Renal pelvis (tissue), 4 donors: ENCODE results near the gene FADS2. TPM values are rescaled to one million over a fixed set of nuclear protein-coding genes. Genes with fewer than 3 reads are reported as not detected.

Experiments used
- DNase-seq: peaks from one replicate; pipeline ENCODE4 v3.0.0-alpha.2; 2013
- polyA plus RNA-seq, 3 donors: library from polyadenylated mRNA; unstranded; fragments of 120-200 nt; gene quantifications; one replicate each; pipeline ENCODE4 v1.2.1, GENCODE V29; 2013; ENCODE audit not compliant: insufficient read length in 3 of 3

FADS2 gene
- polyA plus RNA-seq, 3 donors, result 105 to 148 (median 111) TPM

- DNase-seq, result no peak
These were observed 55.2 kb downstream of the FADS2 start for GRCh38 chr11:61883327-61883726.

GRCh38 chr11:61883947-61884346, 55.8 kb downstream of the FADS2 start:
- no peak for DNase-seq

GRCh38 chr11:61885166-61885778, 57.2 kb downstream of the FADS2 start:
- no peak for DNase-seq

- DNase-seq, result no peak
These were observed 57.9 kb downstream of the FADS2 start for GRCh38 chr11:61885784-61886580.

- DNase-seq, result no peak
These were observed 58.5 kb downstream of the FADS2 start for GRCh38 chr11:61886643-61887042.

- DNase-seq, result no peak
These were observed 59.9 kb downstream of the FADS2 start for GRCh38 chr11:61887839-61888494.

GRCh38 chr11:61888590-61888989, 60.5 kb downstream of the FADS2 start:
- DNase-seq, result no peak

GRCh38 chr11:61889831-61890230, 61.7 kb downstream of the FADS2 start:
- no peak for DNase-seq

GRCh38 chr11:61890529-61891330, 62.6 kb downstream of the FADS2 start:
- DNase-seq, result no peak

GRCh38 chr11:61891331-61892084, 63.4 kb downstream of the FADS2 start, which contains the start of gene FADS3:
Gene FADS3 (minus strand): TSS chr11:61891545. CDS start chr11:61891381, 164 bp downstream.
- DNase-seq, result peak; percentile 74

GRCh38 chr11:61892085-61892370, 63.9 kb downstream of the FADS2 start:
- DNase-seq, result no peak

- no peak for DNase-seq
These were observed 65.9 kb downstream of the FADS2 start for GRCh38 chr11:61893981-61894380.

- no peak for DNase-seq
These were observed 67.1 kb downstream of the FADS2 start for GRCh38 chr11:61895046-61895717.

GRCh38 chr11:61895718-61896059, 67.6 kb downstream of the FADS2 start:
- DNase-seq, result no peak

GRCh38 chr11:61896665-61897386, 68.7 kb downstream of the FADS2 start:
- no peak for DNase-seq

- no peak for DNase-seq
These were observed 69.5 kb downstream of the FADS2 start for GRCh38 chr11:61897387-61898246.

- no peak for DNase-seq
These were observed 70.1 kb downstream of the FADS2 start for GRCh38 chr11:61898247-61898582.

- DNase-seq, result no peak
These were observed 71.2 kb downstream of the FADS2 start for GRCh38 chr11:61899146-61899841.

GRCh38 chr11:61900251-61900650, 72.2 kb downstream of the FADS2 start:
- no peak for DNase-seq
